Thoracic aorta (tissue), 2 donors: ENCODE results near the gene SYT6. TPM values are rescaled to one million over a fixed set of nuclear protein-coding genes. Genes with fewer than 3 reads are reported as not detected.

ENCODE experiments used
- ATAC-seq: fragments of 150-250 bp; one replicate; pipeline ENCODE4 v1.8.0; 2017; ENCODE audit warnings: low read depth; ENCODE audit not compliant: insufficient number of reproducible peaks, low FRiP score
- DNase-seq: peaks from one replicate; pipeline ENCODE4 v3.0.0-alpha.2; 2020; ENCODE audit warnings: low spot score
- H3K27ac ChIP-seq, 2 donors: fragments of 200-600 bp; sonication (generic); 1 replicate in 1 of 2; 2 replicates in 1 of 2; pipeline ENCODE4 v1.5.1; 2016; ENCODE audit warnings: mild to moderate bottlenecking in 2 of 2, moderate library complexity in 2 of 2
- H3K27me3 ChIP-seq: fragments of 200-600 bp; sonication (generic); replicated peaks from 2 replicates; pipeline ENCODE4 v1.6.0; 2016; ENCODE audit warnings: mild to moderate bottlenecking; ENCODE audit not compliant: insufficient read depth
- H3K36me3 ChIP-seq: fragments of 200-600 bp; sonication (generic); one replicate; pipeline ENCODE4 v1.5.1; 2016
- H3K4me1 ChIP-seq, 2 donors: fragments of 200-600 bp; sonication (generic); 1 replicate in 1 of 2; 2 replicates in 1 of 2; pipeline versions ENCODE4 v1.5.1 to v1.6.0; 2016; ENCODE audit warnings: low read depth in 2 of 2, mild to moderate bottlenecking in 1 of 2; ENCODE audit not compliant: control insufficient read depth in 1 of 2
- H3K4me3 ChIP-seq: fragments of 200-600 bp; sonication (generic); 2 replicates; pipeline ENCODE4 v1.5.1; 2016; ENCODE audit warnings: mild to moderate bottlenecking
- H3K9me3 ChIP-seq: fragments of 200-600 bp; sonication (generic); 2 replicates; pipeline ENCODE4 v1.5.1; 2016
- CTCF ChIP-seq: fragments of 200-600 bp; sonication (generic); IDR thresholded peaks from one replicate; pipeline ENCODE4 v1.5.1; 2019; ENCODE audit warnings: antibody characterized with exemption
- total RNA-seq, 2 donors: library from RNA; depleted of rRNA; stranded (reverse); fragments of >200 nt; gene quantifications; one replicate each; pipeline versions ENCODE4 v1.1.0 to v1.2.3, GENCODE V29; 2016

SYT6 gene
- total RNA-seq, 2 donors from 2014 or later: 0.85 TPM; not detected in 1

DNA sequence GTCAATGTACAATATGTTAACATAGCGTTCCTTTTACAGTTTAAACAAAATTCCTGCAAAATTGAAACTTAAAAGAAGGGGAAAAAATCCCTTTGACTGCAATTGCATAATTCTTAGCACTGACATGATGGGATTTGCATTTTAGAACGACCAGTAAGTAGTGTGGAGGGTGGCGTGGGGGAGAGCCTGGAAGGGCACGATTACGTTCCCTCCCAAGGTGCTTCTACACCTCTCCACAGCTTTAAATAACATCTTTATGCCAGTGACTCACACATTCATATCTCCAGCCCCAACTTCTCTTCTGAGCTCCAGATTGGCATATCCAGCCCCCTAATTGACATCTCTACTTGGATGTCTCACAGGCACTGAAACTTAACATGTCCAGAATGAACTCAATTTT, 110.1 kb downstream of the SYT6 start:
- no peak overlapping the region for H3K27ac ChIP-seq
- no peaks in the 10 kb centered on the region for H3K36me3 ChIP-seq
- ATAC-seq (no peak), DNase-seq (no peak)
- no peaks in the 10 kb centered on the region for H3K27me3 ChIP-seq
- H3K4me1 ChIP-seq: no peaks in the 10 kb centered on the region
- H3K9me3 ChIP-seq: no peaks in the 10 kb centered on the region
- TF ChIP-seq CTCF: no peak
- H3K4me3 ChIP-seq: no peak overlapping the region

- DNase-seq (no peak), ATAC-seq (no peak)
- H3K4me1 ChIP-seq: no peaks in the 10 kb centered on the region
- no peaks in the 10 kb centered on the region for H3K9me3 ChIP-seq
- H3K36me3 ChIP-seq: no peaks in the 10 kb centered on the region
- H3K4me3 ChIP-seq: no peak overlapping the region
- H3K27me3 ChIP-seq: no peaks in the 10 kb centered on the region
- no peak overlapping the region for H3K27ac ChIP-seq
- TF ChIP-seq CTCF: no peak
These were observed 110.6 kb downstream of the SYT6 start for GRCh38 chr1:114043054-114043453.

GRCh38 chr1:114040273-114041015, 113.2 kb downstream of the SYT6 start:
- H3K9me3 ChIP-seq: no peaks in the 10 kb centered on the region
- H3K27me3 ChIP-seq: no peaks in the 10 kb centered on the region
- no peak overlapping the region for H3K4me3 ChIP-seq
- ATAC-seq: no peak
- H3K36me3 ChIP-seq: no peaks in the 10 kb centered on the region
- no peak overlapping the region for H3K27ac ChIP-seq
- no peak for TF ChIP-seq CTCF
- H3K4me1 ChIP-seq: no peaks in the 10 kb centered on the region
- no peak for DNase-seq

Other genes starting within 250 kb of the SYT6 start
- gene AP4B1, start 249.1 kb downstream of the SYT6 start, total RNA-seq: 10 to 100 TPM in 1 of 2 donors, 1 to 10 TPM in 1; 7.0 to 47.2 TPM
- 1 to 10 TPM; 3.2 to 4.4 TPM for gene DCLRE1B, start 248.5 kb downstream of the SYT6 start, total RNA-seq
- gene HIPK1, start 224.5 kb downstream of the SYT6 start, total RNA-seq: 10 to 100 TPM; 47.4 to 59.1 TPM
- gene OLFML3, start 174.4 kb downstream of the SYT6 start, total RNA-seq: 10 to 100 TPM; 56.0 to 63.9 TPM